H9 (cell line): ENCODE measurements around the gene CSF1R. TPM values are rescaled to one million over a fixed set of nuclear protein-coding genes. Genes with fewer than 3 reads are reported as not detected.

Experiments
- DNase-seq: peaks from one replicate; pipeline ENCODE4 v3.0.0-alpha.2; 2017
- H2AFZ ChIP-seq: one replicate; pipeline ENCODE4 v1.6.1; 2013; ENCODE audit warnings: mild to moderate bottlenecking, low read length, control low read depth, moderate library complexity
- H2AK5ac ChIP-seq: 2 replicates; pipeline ENCODE4 v1.6.1; 2013; ENCODE audit warnings: low read length, control low read depth, mixed read lengths; ENCODE audit not compliant: insufficient read length
- H2BK120ac ChIP-seq: one replicate; pipeline ENCODE4 v1.6.1; 2013; ENCODE audit warnings: low read depth, mild to moderate bottlenecking, low read length, control low read depth, inconsistent platforms; ENCODE audit not compliant: poor library complexity, severe bottlenecking
- H2BK12ac ChIP-seq: 2 replicates; pipeline ENCODE4 v1.6.1; 2013; ENCODE audit warnings: low read length, control low read depth, mixed read lengths, low read depth; ENCODE audit not compliant: insufficient read length
- H2BK15ac ChIP-seq: 2 replicates; pipeline ENCODE4 v1.6.1; 2013; ENCODE audit warnings: low read depth, low read length, control low read depth
- H2BK20ac ChIP-seq: one replicate; pipeline ENCODE4 v1.6.1; 2013; ENCODE audit warnings: low read depth, mild to moderate bottlenecking, low read length, control low read depth, inconsistent platforms; ENCODE audit not compliant: poor library complexity, severe bottlenecking
- H2BK5ac ChIP-seq: 2 replicates; pipeline ENCODE4 v1.6.1; 2013; ENCODE audit warnings: low read length, control low read depth, mixed read lengths; ENCODE audit not compliant: insufficient read length
- H3K14ac ChIP-seq: 2 replicates; pipeline ENCODE4 v1.6.1; 2013; ENCODE audit warnings: low read length, control low read depth; ENCODE audit not compliant: insufficient read depth
- H3K18ac ChIP-seq: 2 replicates; pipeline ENCODE4 v1.6.1; 2013; ENCODE audit warnings: low read depth, mild to moderate bottlenecking, mixed read lengths, low read length, control low read depth; ENCODE audit not compliant: insufficient read length
- H3K23ac ChIP-seq: 2 replicates; pipeline ENCODE4 v1.6.1; 2013; ENCODE audit warnings: low read length, control low read depth, mixed read lengths, low read depth; ENCODE audit not compliant: insufficient read length
- H3K23me2 ChIP-seq: 2 replicates; pipeline ENCODE4 v1.6.1; 2013; ENCODE audit warnings: low read depth, mild to moderate bottlenecking, mixed read lengths, low read length, control low read depth; ENCODE audit not compliant: insufficient read length, poor library complexity, severe bottlenecking
- H3K27ac ChIP-seq: 2 replicates; pipeline ENCODE4 v1.5.1; 2013; ENCODE audit warnings: low read length, control low read depth, mixed read lengths, low read depth; ENCODE audit not compliant: insufficient read length
- H3K27me3 ChIP-seq: 2 replicates; pipeline ENCODE4 v1.6.1; 2013; ENCODE audit warnings: low read length, control low read depth, inconsistent platforms; ENCODE audit not compliant: insufficient read depth
- H3K4ac ChIP-seq: 2 replicates; pipeline ENCODE4 v1.6.1; 2013; ENCODE audit warnings: low read depth, mild to moderate bottlenecking, control low read depth, inconsistent platforms, low read length, moderate library complexity
- H3K4me1 ChIP-seq: 2 replicates; pipeline ENCODE4 v1.6.1; 2013; ENCODE audit warnings: low read length, control low read depth, inconsistent platforms; ENCODE audit not compliant: insufficient read depth
- H3K4me2 ChIP-seq: 2 replicates; pipeline ENCODE4 v1.6.1; 2013; ENCODE audit warnings: low read length, control low read depth, mixed read lengths; ENCODE audit not compliant: insufficient read length, insufficient read depth
- H3K56ac ChIP-seq: 2 replicates; pipeline ENCODE4 v1.6.1; 2013; ENCODE audit warnings: low read depth, mild to moderate bottlenecking, mixed read lengths, low read length, control low read depth; ENCODE audit not compliant: insufficient read length
- H3K79me1 ChIP-seq: 2 replicates; pipeline ENCODE4 v1.6.1; 2013; ENCODE audit warnings: low read depth, mild to moderate bottlenecking, moderate library complexity, low read length, control low read depth, inconsistent platforms; ENCODE audit not compliant: insufficient read depth, poor library complexity, severe bottlenecking
- H3K79me2 ChIP-seq: 2 replicates; pipeline ENCODE4 v1.6.1; 2013; ENCODE audit warnings: low read length, control low read depth, inconsistent platforms; ENCODE audit not compliant: insufficient read depth
- H3K9ac ChIP-seq: 2 replicates; pipeline ENCODE4 v1.6.1; 2013; ENCODE audit warnings: low read length, control low read depth, mixed read lengths; ENCODE audit not compliant: insufficient read length; ENCODE audit errors: extremely low read depth
- H3K9me3 ChIP-seq: one replicate; pipeline ENCODE4 v1.6.1; 2013; ENCODE audit warnings: low read depth, low read length, inconsistent platforms; ENCODE audit not compliant: control insufficient read depth
- H3T11ph ChIP-seq: one replicate; pipeline ENCODE4 v1.6.1; 2013; ENCODE audit warnings: mild to moderate bottlenecking, low read length, control low read depth, inconsistent platforms
- H4K20me1 ChIP-seq: one replicate; pipeline ENCODE4 v1.6.1; 2013; ENCODE audit not compliant: control insufficient read depth, insufficient read length, insufficient read depth
- H4K5ac ChIP-seq: 2 replicates; pipeline ENCODE4 v1.6.1; 2013; ENCODE audit warnings: low read depth, mild to moderate bottlenecking, mixed read lengths, low read length, control low read depth; ENCODE audit not compliant: insufficient read length
- H4K8ac ChIP-seq: replicated peaks from 2 replicates; pipeline ENCODE4 v1.6.1; 2013; ENCODE audit warnings: low read length, control low read depth, mixed read lengths, low read depth; ENCODE audit not compliant: insufficient read length
- H4K91ac ChIP-seq: 2 replicates; pipeline ENCODE4 v1.6.1; 2013; ENCODE audit warnings: low read depth, mild to moderate bottlenecking, moderate library complexity, mixed read lengths, low read length, control low read depth; ENCODE audit not compliant: insufficient read length
- H3K27ac Mint-ChIP-seq, 3 experiments: 2 replicates in 2 of 3; 3 replicates in 1 of 3; pipeline ENCODE4 v1.8.0; 2020 to 2021; ENCODE audit warnings: mixed read lengths in 3 of 3, mild to moderate bottlenecking in 1 of 3, moderate library complexity in 1 of 3
- H3K27me3 Mint-ChIP-seq: 2 replicates; pipeline ENCODE4 v1.8.0; 2021; ENCODE audit warnings: low read depth, mild to moderate bottlenecking, moderate library complexity, mixed read lengths
- H3K36me3 Mint-ChIP-seq, 3 experiments: 2 replicates in 2 of 3; 3 replicates in 1 of 3; pipeline ENCODE4 v1.8.0; 2020 to 2021; ENCODE audit warnings: low read depth in 3 of 3, mixed read lengths in 3 of 3; ENCODE audit not compliant: insufficient read depth in 1 of 3
- H3K4me1 Mint-ChIP-seq, 2 experiments: 2 replicates each; pipeline ENCODE4 v1.8.0; 2020; ENCODE audit warnings: mixed read lengths in 2 of 2
- H3K4me3 Mint-ChIP-seq, 2 experiments: 2 replicates in 1 of 2; 3 replicates in 1 of 2; pipeline ENCODE4 v1.8.0; 2020 to 2021; ENCODE audit warnings: mild to moderate bottlenecking in 2 of 2, mixed read lengths in 2 of 2, moderate library complexity in 1 of 2
- H3K9me3 Mint-ChIP-seq, 2 experiments: 2 replicates in 1 of 2; 3 replicates in 1 of 2; pipeline ENCODE4 v1.8.0; 2020; ENCODE audit warnings: mild to moderate bottlenecking in 2 of 2, mixed read lengths in 2 of 2, moderate library complexity in 1 of 2
- CTCF ChIP-seq: fragments of 200-600 bp; sonication (generic); conservative IDR thresholded peaks from 3 replicates; pipeline ENCODE4 v1.8.0; 2021; ENCODE audit warnings: antibody characterized with exemption, mild to moderate bottlenecking
- WGBS: extraction: QIAGEN DNeasy Blood & Tissue Kit; methylation state at CpG from one replicate; pipeline ENCODE4 v1.1.7; 2013; ENCODE audit warnings: missing lambda C conversion rate, low lambda C conversion rate, mixed read lengths; ENCODE audit not compliant: insufficient read length; ENCODE audit errors: extremely low coverage; 5-methylcytosine and 5-hydroxymethylcytosine counted together
- total RNA-seq: library from RNA; stranded (reverse); gene quantifications from 2 replicates; pipeline ENCODE4 v1.2.1, GENCODE V29; 2021

The CSF1R gene
- total RNA-seq, 1 experiment from 2014 or later, result 0.13 TPM

DNA sequence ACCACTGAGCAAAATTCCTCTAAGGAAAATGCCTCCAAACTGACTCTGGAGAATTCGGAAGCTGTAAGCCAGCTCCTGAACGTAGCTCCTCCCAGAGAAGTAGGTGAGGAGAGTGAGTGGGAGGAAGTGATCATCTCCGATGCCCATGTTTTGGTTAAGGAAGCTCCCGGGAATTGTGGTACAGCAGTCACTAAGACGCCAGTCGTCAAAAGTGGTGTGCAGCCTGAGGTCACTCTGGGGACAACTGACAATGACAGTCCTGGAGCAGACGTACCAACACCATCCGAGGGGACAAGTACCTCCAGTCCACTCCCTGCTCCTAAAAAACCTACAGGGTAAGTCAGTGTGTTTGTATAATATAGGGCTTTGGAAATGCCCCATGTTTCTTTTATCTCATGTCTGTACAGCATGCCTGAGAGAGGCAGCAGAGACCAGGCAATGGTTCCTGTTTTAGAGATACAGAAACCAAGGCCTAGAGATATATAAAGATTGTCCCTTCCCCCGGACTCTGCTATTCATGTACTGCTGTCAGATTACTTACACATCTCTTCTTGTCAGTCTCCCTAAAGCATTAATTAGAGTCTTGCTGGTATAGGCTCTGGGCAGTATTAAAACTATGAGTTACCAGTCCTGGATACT, 61.9 kb downstream of the CSF1R start:
- no peak for TF ChIP-seq CTCF
- Histone ChIP-seq H2AK5ac (no peak overlapping the region), H3K4me2 (no peak overlapping the region), H3K27ac (no peak overlapping the region), H3K18ac (no peak overlapping the region), H3K56ac (no peak overlapping the region), H2BK5ac (no peak overlapping the region), H3K4me1 (peaks cover 2% of the 10 kb centered on the region; the same call in 1 of the 2 replicates), H2BK20ac (no peak overlapping the region), H4K8ac (no peak overlapping the region), H3K4ac (no peak overlapping the region), H4K5ac (no peak overlapping the region), H2BK120ac (no peak overlapping the region), H3K14ac (no peak overlapping the region), H3K23ac (no peak overlapping the region), H2AFZ (no peak overlapping the region), H2BK12ac (no peak overlapping the region), H3K79me1 (no peaks in the 10 kb centered on the region), H4K20me1 (no peaks in the 10 kb centered on the region), H3K23me2 (no peaks in the 10 kb centered on the region), H3K9ac (no peak overlapping the region), H3K27me3 (no peaks in the 10 kb centered on the region), H3T11ph (no peak overlapping the region), H3K79me2 (no peaks in the 10 kb centered on the region), H3K9me3 (no peaks in the 10 kb centered on the region), H4K91ac (no peak overlapping the region), H2BK15ac (no peak overlapping the region)
- H3K36me3 Mint-ChIP-seq, result peaks cover 17 to 78% (median 54%) of the 10 kb centered on the region in 3 experiments; a peak in 6 of 7 replicates
- no CpG with 5 or more reads among the region's 9 CpGs for WGBS
- DNase-seq, result no peak
- no peak overlapping the region for H3K27ac Mint-ChIP-seq
- no peaks in the 10 kb centered on the region for H3K9me3 Mint-ChIP-seq
- peaks cover 21 to 29% of the 10 kb centered on the region in 2 experiments for H3K4me1 Mint-ChIP-seq
- H3K27me3 Mint-ChIP-seq, result no peaks in the 10 kb centered on the region
- no peak overlapping the region for H3K4me3 Mint-ChIP-seq
